Activated T-cell treated with anti-CD3 and anti-CD28 coated beads, Interleukin-2, amount 50 U/mL, for 72 hours (primary cell): ENCODE results near the gene MAGEE2. TPM values are rescaled to one million over a fixed set of nuclear protein-coding genes. Genes with fewer than 3 reads are reported as not detected.
A peak's percentile ranks its signal among the peaks of the same experiment; 100 is the strongest.
"Not testable (repeated sequence)": the region's sequence is repeated elsewhere in the genome, so short reads cannot be mapped to it uniquely, and the experiment has no call there.

Source experiments
- ATAC-seq, 2 donors: fragments of 150-1000 bp; cut with Tn5 transposase; replicated peaks in 1 of 2; 2 replicates each; pipeline ENCODE4 v1.10.0; 2021; ENCODE audit warnings: moderate library complexity in 2 of 2, mild to moderate bottlenecking in 1 of 2
- DNase-seq, 2 donors: peaks; one replicate each; pipeline ENCODE4 v3.0.0; 2021 to 2022; ENCODE audit warnings: mixed read lengths in 1 of 2
- H3K27ac Mint-ChIP-seq: one replicate; pipeline ENCODE4 v1.8.0; 2022; ENCODE audit warnings: mild to moderate bottlenecking, moderate library complexity, mixed read lengths
- H3K27me3 Mint-ChIP-seq: one replicate; pipeline ENCODE4 v1.8.0; 2022; ENCODE audit warnings: low read depth, mixed read lengths
- H3K36me3 Mint-ChIP-seq, 2 donors: one replicate each; pipeline ENCODE4 v1.8.0; 2022; ENCODE audit warnings: mixed read lengths in 2 of 2, mild to moderate bottlenecking in 1 of 2; ENCODE audit not compliant: insufficient read depth in 2 of 2
- H3K4me1 Mint-ChIP-seq: one replicate; pipeline ENCODE4 v1.8.0; 2022; ENCODE audit warnings: low read depth, mixed read lengths
- H3K4me3 Mint-ChIP-seq, 2 donors: one replicate each; pipeline ENCODE4 v1.8.0; 2022; ENCODE audit warnings: mild to moderate bottlenecking in 2 of 2, mixed read lengths in 2 of 2, moderate library complexity in 2 of 2
- H3K9me3 Mint-ChIP-seq, 2 donors: one replicate each; pipeline ENCODE4 v1.8.0; 2022; ENCODE audit warnings: mixed read lengths in 2 of 2
- total RNA-seq, 2 donors: library from RNA; stranded (reverse); gene quantifications; one replicate each; pipeline ENCODE4 v1.2.3, GENCODE V29; 2022

The MAGEE2 gene
- total RNA-seq, result not detected

DNA sequence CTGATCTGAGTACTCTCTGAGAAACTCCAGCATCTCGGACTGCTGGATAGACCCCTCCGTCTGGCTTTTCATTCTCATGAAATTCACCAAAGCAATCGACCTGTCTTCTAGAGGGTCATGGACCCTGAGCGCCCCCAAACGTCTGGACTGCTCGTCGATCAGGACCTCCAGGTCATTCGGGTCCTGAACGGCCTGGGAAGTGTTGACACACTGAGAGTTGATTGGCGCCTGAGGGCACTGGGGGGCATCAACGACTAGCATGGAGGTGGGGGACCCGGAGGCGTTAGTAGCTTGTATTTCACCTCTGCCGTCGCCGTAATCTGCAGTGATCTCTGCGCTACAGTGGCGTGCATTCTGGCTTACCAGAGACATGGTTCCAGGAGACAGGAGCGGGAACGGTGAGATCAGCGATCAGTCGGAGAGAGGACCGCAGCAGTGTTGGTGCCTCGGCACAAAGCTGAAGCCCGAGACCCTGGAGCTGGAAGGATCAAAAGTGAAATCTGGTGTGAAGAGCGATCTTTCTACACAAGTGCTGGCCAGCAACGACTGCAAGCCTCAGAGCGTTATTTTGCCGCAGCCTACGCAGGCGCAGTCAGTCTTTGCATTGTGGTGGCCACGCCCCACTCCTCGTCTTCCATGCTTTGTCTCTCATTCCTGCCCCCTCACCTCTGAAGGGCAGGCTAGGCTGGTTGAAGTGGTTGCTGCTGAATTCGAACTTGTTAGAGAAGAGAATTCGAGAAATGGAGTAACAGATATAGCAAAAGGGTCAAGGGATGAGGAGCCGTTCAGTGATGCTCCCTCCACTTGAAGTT is at the start of gene MAGEE2:
MAGEE2 (minus strand) TSS at position 575 of the 812 bp plus-strand sequence; CDS start at position 372, 203 bp downstream.
- Mint-ChIP-seq H3K27me3 (peaks cover 71% of the 10 kb centered on the region), H3K4me1 (peaks cover 8% of the 10 kb centered on the region), H3K9me3 (no peaks in the 10 kb centered on the region), H3K4me3 (peak within 1 kb of the TSS; percentile 76 to 77), H3K36me3 (no peaks in the 10 kb centered on the region), H3K27ac (no peak within 1 kb of the TSS)
- ATAC-seq (peak in 1 of 2 donors; percentile 54), DNase-seq (peak; percentile 1 to 12)

DNA sequence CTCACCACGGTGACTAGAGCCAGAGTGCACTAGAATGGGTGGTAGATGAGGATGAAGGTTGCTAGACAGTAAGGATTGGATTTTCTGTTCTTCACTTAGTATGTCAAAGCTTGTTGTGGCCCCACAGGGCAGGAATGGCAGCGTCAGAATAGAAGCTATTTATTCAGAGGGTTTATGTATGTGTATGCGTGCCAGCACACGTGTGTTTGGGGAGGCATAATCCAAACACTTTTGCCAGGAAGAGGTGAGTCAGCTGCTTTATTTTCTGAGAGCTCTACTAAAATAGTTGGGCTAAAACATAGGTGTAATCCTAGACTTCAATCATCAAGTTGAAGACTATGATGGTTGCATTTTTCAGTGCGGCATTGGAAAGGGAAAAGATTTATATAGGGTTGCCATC is 1.2 kb upstream of the MAGEE2 start:
- Mint-ChIP-seq H3K4me1 (peaks cover 8% of the 10 kb centered on the region), H3K9me3 (no peaks in the 10 kb centered on the region), H3K27me3 (peaks cover 66% of the 10 kb centered on the region), H3K27ac (no peak overlapping the region), H3K36me3 (no peaks in the 10 kb centered on the region), H3K4me3 (no peak overlapping the region)
- no peak for ATAC-seq
- no peak for DNase-seq

DNA sequence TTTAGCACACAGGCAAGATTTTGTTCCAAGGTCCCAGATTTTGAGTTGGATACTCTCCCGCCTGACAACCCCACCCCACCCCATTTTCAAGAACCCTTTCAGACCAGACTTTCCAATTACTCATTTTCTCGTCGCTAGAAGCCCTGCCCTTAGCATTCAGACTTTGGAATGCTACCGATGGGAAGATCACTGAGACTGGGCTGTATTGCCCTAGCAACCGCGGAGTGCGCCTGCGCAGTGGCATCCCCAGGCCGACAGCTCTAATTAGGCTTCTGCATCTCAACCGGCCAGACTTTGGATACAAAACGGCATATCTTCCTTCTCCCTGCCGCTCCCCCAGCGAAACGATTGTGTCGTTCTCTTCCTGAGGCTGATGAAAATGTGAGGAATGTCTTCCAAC is 3.4 kb downstream of the MAGEE2 start:
- H3K4me3 Mint-ChIP-seq, result no peak overlapping the region
- H3K36me3 Mint-ChIP-seq, result no peaks in the 10 kb centered on the region
- DNase-seq (no peak), ATAC-seq (no peak)
- H3K27me3 Mint-ChIP-seq, result peaks cover 53% of the 10 kb centered on the region
- peaks cover 8% of the 10 kb centered on the region for H3K4me1 Mint-ChIP-seq
- no peaks in the 10 kb centered on the region for H3K9me3 Mint-ChIP-seq
- no peak overlapping the region for H3K27ac Mint-ChIP-seq

DNA sequence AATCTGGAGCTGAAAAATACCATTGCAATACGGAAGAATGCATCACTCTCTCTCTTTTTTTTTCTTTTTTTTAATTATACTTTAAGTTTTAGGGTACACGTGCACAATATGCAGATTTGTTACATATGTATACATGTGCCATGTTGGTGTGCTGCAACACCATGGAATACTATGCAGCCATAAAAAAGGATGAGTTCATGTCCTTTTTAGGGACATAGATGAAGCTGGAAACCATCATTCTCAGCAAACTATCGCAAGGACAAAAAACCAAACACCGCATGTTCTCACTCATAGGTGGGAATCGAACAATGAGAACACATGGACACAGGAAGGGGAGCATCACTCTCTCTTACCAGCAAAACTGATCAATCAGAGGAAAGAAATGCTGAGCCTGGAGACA is 17.0 kb downstream of the MAGEE2 start:
- not testable (repeated sequence) for ATAC-seq, H3K4me1 Mint-ChIP-seq, DNase-seq, H3K27ac Mint-ChIP-seq, H3K9me3 Mint-ChIP-seq, H3K4me3 Mint-ChIP-seq, H3K36me3 Mint-ChIP-seq
- peaks cover 39% of the 10 kb centered on the region for H3K27me3 Mint-ChIP-seq

DNA sequence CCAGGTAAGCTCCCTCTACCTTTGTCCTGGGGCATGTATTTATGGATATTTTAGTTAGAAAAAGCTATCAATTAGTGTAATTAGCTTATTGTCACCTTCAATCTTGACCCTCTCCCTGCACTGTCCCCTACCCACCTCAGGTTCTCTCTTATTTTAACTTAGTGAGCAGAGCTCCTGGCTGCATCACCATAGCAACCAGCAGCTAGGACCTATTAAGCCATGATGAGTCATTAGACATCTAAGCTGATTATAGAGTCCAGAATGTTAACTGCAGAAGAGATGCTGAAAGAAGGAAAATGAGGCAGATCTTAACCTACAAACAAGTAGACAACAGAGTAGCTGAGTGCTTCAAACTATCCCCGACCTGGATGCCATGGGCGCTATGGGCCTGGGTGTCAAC is 36.6 kb downstream of the MAGEE2 start:
- Mint-ChIP-seq H3K27ac (no peak overlapping the region), H3K36me3 (peaks cover 0 to 1% of the 10 kb centered on the region in 2 donors), H3K27me3 (peaks cover 51% of the 10 kb centered on the region), H3K4me1 (no peaks in the 10 kb centered on the region), H3K4me3 (no peak overlapping the region), H3K9me3 (peaks cover 0 to 1% of the 10 kb centered on the region in 2 donors)
- ATAC-seq, result no peak
- DNase-seq, result no peak

DNA sequence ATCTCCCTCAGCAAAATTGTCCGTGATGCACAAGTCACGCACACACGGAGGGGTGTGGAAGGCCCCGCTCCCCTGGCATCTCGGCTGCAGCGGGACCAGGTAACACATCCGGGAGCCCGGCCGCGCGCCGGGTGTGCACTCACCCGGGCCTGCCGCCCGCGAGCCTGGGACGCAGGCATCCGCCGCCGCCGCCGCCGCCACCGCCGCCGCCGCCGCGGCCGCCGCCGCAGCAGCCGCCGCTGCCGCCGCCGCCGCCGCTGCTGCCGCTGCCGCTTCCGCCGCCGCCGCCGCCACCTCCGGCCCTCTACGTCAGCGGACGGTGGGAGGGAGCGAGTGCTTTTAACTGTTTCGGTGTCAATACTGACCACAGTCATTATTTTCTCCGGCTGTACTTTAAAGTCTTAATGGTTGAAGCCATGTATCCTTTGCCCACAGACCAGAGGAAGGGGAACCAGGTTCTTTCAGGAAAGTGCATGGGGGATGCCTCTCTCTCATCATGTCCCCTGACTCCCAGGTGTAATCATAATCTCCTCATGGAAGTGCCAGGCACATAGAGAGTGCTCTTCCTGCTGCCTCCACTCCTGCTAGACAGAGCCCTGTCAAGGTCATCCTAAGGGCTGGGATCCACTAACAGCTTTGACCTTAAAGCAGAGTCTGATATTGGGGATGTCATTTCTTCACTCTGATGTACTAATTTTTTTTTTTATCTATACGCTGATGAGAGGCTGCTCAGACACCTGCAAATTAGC is 38.0 kb downstream of the MAGEE2 start:
- H3K4me3 Mint-ChIP-seq, result peak overlapping the region; percentile 70 to 84
- H3K27ac Mint-ChIP-seq, result peak overlapping the region; percentile 77
- ATAC-seq (peak; percentile 80 to 88), DNase-seq (peak; percentile 24 to 37)
- H3K4me1 Mint-ChIP-seq, result no peaks in the 10 kb centered on the region
- peaks cover 0 to 1% of the 10 kb centered on the region in 2 donors for H3K9me3 Mint-ChIP-seq
- H3K36me3 Mint-ChIP-seq, result peaks cover 0 to 3% of the 10 kb centered on the region in 2 donors
- peaks cover 48% of the 10 kb centered on the region for H3K27me3 Mint-ChIP-seq
